RPMI8226 (cell line): Measurements from ENCODE around the gene KIF1B.
"Not testable (repeated sequence)": the region's sequence is repeated elsewhere in the genome, so short reads cannot be mapped to it uniquely, and the experiment has no call there.

Source experiments
- DNase-seq: peaks from one replicate; pipeline ENCODE4 v3.0.0-alpha.2; 2015

KIF1B gene

GRCh38 chr1:10192263-10192662 lies 18.1 kb upstream of the KIF1B start:
- no peak for DNase-seq

GRCh38 chr1:10193288-10193687 lies 17.1 kb upstream of the KIF1B start:
- no peak for DNase-seq

GRCh38 chr1:10195570-10195969 lies 14.8 kb upstream of the KIF1B start:
- no peak for DNase-seq

- DNase-seq: no peak
Observed at GRCh38 chr1:10196976-10197375, 13.4 kb upstream of the KIF1B start.

GRCh38 chr1:10200620-10201019 lies 9.8 kb upstream of the KIF1B start:
- DNase-seq: no peak

- DNase-seq: no peak
Observed at GRCh38 chr1:10204003-10204642, 6.2 kb upstream of the KIF1B start.

- DNase-seq: not testable (repeated sequence)
Observed at GRCh38 chr1:10205206-10205605, 5.2 kb upstream of the KIF1B start.

GRCh38 chr1:10207810-10208209 lies 2.6 kb upstream of the KIF1B start:
- DNase-seq: no peak

GRCh38 chr1:10208537-10208936 lies 1.8 kb upstream of the KIF1B start:
- no peak for DNase-seq

- DNase-seq: no peak
Observed at GRCh38 chr1:10209590-10209904, 823 bp upstream of the KIF1B start.

GRCh38 chr1:10210841-10211804 lies 753 bp downstream of the KIF1B start:
- peak; percentile 40 for DNase-seq

- DNase-seq: no peak
Observed at GRCh38 chr1:10211805-10212410, 1.5 kb downstream of the KIF1B start.

GRCh38 chr1:10212476-10212875 lies 2.1 kb downstream of the KIF1B start:
- DNase-seq: no peak

- DNase-seq: no peak
Observed at GRCh38 chr1:10213186-10213705, 2.9 kb downstream of the KIF1B start.

GRCh38 chr1:10216090-10216749 lies 5.8 kb downstream of the KIF1B start:
- DNase-seq: no peak

- DNase-seq: no peak
Observed at GRCh38 chr1:10217748-10218441, 7.5 kb downstream of the KIF1B start.

GRCh38 chr1:10220200-10220599 lies 9.8 kb downstream of the KIF1B start:
- DNase-seq: no peak

GRCh38 chr1:10220657-10221056 lies 10.3 kb downstream of the KIF1B start:
- DNase-seq: not testable (repeated sequence)

GRCh38 chr1:10225573-10225972 lies 15.2 kb downstream of the KIF1B start:
- no peak for DNase-seq

GRCh38 chr1:10228528-10228927 lies 18.2 kb downstream of the KIF1B start:
- DNase-seq: no peak

- no peak for DNase-seq
Observed at GRCh38 chr1:10229903-10230302, 19.5 kb downstream of the KIF1B start.

- DNase-seq: no peak
Observed at GRCh38 chr1:10232163-10232562, 21.8 kb downstream of the KIF1B start.
